ENCODE data around the gene SRF.

DNA sequence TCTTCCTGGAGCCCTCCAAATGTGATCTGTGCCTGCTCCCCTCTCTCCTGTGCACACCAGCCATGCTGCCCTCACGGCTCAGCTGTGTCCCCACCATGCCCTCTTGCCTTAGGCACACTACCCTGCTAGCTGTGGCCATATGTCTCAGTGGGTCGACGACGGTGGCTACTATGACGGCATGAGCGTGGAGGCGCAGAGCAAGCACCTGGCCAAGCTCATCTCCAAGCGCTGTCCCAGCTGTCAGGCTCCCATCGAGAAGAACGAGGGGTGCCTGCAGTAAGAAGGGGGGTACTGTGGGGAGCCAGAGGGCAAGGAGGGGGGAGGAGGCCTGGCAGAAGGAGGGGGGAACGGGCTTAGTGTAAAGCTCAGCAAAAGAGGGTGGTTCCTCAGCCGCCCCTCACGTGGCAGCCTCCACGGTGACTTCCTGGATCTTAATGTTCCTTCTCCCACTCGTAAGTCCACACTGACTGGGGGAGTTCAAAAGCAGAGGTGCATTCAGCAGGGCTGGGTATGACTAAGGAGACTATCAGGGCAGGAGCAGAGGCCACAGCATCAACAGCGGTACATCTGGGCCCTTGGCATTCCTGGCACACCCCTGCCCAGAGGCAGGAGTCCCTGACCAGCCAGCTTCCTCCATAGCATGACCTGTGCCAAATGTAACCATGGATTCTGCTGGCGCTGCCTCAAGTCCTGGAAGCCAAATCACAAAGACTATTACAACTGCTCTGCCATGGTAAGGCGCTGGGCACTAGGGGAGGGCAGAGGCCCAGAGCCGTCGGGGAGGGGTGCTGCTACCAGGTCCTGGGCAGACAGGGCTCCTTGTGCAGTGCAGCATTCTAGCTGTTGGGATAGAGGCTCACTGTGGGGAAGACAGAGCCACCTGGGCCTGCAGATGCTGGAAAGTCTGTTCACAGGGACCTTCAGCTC lies 50.2 kb downstream of the SRF start:
- TF ChIP-seq, protein P1, sequence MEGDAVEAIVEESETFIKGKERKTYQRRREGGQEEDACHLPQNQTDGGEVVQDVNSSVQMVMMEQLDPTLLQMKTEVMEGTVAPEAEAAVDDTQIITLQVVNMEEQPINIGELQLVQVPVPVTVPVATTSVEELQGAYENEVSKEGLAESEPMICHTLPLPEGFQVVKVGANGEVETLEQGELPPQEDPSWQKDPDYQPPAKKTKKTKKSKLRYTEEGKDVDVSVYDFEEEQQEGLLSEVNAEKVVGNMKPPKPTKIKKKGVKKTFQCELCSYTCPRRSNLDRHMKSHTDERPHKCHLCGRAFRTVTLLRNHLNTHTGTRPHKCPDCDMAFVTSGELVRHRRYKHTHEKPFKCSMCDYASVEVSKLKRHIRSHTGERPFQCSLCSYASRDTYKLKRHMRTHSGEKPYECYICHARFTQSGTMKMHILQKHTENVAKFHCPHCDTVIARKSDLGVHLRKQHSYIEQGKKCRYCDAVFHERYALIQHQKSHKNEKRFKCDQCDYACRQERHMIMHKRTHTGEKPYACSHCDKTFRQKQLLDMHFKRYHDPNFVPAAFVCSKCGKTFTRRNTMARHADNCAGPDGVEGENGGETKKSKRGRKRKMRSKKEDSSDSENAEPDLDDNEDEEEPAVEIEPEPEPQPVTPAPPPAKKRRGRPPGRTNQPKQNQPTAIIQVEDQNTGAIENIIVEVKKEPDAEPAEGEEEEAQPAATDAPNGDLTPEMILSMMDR (conservative IDR thresholded peaks at IDR 0.05) = no peak
- TF ChIP-seq EZH2 (IDR thresholded peaks at IDR 0.05; ENCODE audit: low read depth) = no peak
